HTR-8/SVneo (cell line): ENCODE data around the gene SLC32A1.

Experiments used
- DNase-seq: peaks from one replicate; pipeline ENCODE4 v3.0.0; 2011; ENCODE audit warnings: low spot score, mixed read lengths; ENCODE audit not compliant: insufficient read length
- FAIRE-seq: peaks from 2 replicates; lab custom pipeline; 2011; peaks lifted over from hg19 to GRCh38; lab: Jason Lieb, UNC

SLC32A1 gene, protein sequence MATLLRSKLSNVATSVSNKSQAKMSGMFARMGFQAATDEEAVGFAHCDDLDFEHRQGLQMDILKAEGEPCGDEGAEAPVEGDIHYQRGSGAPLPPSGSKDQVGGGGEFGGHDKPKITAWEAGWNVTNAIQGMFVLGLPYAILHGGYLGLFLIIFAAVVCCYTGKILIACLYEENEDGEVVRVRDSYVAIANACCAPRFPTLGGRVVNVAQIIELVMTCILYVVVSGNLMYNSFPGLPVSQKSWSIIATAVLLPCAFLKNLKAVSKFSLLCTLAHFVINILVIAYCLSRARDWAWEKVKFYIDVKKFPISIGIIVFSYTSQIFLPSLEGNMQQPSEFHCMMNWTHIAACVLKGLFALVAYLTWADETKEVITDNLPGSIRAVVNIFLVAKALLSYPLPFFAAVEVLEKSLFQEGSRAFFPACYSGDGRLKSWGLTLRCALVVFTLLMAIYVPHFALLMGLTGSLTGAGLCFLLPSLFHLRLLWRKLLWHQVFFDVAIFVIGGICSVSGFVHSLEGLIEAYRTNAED

DNA sequence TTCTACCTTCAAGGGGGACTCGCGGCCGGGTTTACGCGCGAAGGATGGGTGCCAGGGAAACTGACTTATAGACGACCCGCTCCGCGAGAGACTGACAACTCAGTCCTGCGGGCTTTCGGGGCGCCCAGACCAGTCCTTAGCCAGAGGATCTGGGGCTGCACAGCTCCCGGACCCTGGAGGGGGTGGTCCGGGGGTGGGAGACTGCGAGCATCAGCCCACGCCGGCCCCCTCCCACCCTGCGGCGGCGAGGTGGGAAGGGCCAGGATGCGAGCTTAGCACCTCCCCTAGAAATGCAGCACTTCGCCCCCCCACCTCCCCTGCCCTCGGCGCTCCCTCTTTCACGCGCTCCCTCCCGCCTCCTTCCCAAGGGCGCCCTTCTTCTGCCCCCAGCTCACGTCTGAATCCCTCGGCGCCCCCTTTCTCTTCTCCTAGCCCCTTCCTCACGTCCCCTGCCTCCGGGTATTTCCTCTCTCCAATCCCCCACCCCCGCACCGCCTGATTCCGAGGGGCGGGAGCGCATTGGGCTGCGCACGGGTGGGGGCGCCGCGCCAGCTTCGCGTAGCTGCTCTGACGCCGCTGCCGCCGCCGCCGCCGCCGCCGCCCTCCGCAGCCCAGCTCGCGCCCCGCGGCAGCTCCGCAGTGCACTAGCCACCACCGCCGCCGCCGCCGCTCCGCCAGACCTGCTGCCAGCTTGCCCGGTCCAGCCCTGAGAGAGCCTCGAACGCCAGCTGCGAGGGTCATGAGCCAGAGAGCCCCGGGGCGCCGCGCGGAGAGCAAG lies at the start of gene SLC32A1:
SLC32A1 (plus strand) TSS at position 639 of the 778 bp plus-strand sequence. CDS start 239 bp downstream, outside the sequence.
- no peak for FAIRE-seq
- no peak for DNase-seq

DNA sequence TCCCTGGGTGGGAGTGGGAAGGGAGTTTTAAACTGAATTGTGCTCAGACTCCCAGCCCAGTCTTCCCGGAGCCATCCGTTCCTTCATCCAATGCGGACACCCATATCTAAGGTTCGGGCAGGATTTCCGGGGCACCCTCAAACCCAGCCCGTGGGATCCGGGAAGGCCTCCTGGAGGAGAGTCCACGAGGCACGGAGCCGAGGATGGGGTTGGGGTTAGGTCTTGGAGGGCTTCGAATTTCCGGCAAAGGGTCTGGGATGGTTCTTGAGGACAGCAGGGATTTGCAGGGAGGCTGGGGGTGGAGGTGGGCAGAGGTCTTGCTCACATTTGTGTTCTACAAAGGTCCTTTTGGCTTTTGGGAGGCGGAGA lies 49.5 kb upstream of the SLC32A1 start:
- DNase-seq = no peak
- FAIRE-seq = peak; percentile 58

DNA sequence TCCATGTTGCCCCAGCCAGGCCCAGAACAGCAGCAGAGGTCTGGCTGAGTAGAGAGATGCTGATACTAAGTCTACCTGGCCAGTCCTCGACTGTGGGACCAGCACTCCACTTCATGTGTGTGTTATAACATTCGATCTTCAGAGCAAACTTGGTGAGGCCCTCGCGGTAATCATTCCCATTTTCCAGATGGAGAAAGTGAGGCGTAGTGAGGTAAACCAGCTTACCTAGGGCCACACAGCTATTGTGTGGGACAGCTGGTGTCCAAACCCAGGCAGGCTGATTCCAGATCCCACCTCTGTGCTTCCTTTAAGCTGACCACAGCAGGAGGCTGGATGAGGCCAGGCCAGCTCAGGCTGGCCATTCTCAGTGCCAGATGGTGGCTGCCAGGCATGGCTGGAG lies 47.7 kb upstream of the SLC32A1 start:
- FAIRE-seq (no peak), DNase-seq (no peak)

DNA sequence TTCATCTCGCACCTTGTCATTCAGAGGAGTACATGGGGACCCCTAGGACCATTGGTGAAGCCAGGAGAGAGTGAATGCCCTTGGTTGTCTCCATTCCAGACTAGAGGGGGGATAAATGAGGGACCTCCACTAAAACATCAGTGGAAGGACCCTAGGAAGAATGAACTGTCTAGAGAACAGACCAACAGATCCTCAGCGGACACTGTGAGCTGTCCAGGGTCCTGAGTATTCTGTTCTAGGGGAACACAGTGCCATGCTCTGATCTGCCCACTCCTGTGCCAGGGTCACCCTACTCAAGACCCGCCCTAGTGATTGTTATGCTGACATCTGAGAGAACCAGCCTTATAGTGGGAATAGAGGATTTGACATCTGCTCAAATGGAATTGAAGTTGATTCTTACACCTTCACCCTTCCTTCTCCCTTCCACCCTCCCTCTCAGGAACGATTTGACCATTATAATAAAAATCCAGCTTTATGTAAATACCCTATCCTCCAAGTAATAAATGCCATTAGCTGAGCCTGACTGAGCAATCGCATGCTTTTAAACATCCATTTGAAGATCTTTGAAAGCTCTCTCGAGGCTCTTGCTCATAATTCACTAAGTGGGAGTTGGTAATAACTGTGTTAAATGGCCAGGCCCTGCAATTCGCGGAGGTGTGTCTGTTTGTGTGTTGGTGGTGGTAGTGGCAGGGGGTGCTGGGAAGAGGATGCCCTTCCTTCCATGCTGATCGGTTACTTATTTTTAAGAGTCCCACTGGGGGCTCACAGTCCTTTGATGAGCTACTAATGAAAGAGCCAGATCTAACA lies 43.6 kb upstream of the SLC32A1 start:
- peak; percentile 72 for DNase-seq
- FAIRE-seq = peak; percentile 54

DNA sequence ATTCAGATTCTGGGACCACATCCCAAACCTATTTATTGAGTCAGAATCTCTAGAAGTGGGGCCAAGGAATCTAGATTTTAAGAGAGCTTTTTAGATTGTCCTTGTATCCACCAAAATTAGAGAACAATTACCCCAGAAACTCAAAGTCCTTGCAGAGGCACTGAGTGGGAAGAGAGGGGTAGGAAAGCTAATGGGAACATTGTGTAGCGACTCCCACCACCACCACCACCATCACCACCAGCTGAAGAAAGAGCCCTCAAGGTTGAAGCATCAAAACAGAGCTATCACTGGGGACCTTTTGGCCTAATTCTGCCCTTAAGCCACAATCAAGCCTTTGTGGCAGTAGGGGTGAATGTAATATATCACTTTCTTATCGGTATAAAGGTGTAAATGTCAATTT lies 39.0 kb upstream of the SLC32A1 start:
- FAIRE-seq (no peak), DNase-seq (no peak)

DNA sequence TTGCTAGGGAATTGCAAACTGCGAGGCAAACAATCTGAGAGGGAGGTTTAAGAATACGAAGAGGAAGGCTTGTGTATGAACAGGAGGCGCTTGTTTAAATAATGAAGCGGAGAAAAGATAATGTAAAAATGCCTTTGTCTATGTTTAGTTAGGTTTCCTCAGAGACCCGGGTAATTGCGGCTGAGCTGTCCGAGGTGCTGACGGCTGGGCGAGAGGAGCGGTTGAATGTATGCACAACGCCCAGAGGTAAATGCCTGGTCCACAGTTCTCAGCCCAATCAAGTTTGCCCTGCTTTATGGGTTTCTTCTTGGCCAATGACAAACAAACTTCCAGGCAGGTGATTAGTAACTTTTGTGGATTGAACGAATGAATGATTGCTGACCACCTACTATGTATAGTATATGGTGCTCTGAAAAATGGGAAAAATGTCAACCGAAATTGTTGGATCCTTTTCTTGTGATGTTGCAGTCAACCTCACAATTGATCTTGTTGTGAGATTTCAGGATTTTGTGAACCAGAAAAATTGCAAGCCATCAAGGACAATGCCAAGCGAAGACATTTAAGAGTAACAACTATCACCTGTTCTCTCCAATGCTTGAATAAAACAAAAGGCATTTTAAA lies 38.3 kb upstream of the SLC32A1 start:
- peak; percentile 31 for FAIRE-seq
- peak; percentile 73 for DNase-seq

DNA sequence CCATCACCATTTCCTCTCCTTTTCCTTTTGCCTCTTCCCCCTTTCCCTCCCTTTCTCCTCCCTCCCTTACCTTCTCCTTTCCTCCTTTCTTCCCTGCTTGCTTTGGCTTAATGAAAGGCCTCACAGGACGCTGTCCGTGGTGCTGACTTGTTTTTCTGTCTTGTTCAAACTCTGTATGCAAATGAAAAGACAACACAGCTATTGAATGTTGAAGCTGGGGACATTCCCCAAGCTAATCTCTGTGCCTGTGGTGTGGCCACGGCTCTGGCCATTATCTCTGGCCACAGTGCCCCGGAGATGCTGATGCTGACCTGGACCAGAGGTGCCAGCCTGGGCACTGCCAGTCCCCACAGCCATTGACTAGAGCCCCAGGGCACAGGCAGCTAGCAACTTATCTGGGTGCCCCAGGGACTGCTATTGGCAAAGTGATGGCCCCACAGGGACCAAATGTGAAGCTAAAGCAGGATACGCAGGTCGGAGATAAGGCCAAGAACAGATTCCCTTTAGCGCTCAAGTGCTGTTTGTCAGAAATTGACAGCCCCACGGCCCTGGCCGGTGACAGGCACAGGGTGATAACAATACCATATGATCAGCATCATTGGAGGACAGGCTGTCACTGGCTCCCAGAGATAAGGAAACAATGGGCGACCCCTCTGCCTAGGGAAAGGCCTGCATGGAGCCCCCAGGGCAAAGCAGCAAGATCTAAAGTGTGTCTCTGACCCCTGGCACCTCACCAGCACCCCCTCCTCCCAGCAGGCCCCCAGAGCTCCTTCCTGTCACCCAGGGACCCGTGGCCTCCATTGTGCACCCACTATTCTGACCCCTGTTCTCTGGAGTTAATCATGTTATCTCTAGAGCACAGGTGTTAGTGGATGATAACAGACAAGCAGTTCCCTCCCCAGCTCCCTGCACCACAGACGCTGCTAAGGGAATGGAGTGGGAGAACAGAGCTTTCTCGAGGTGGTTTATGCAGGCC lies 31.6 kb upstream of the SLC32A1 start:
- FAIRE-seq (peak; percentile 86), DNase-seq (peak; percentile 69)

DNA sequence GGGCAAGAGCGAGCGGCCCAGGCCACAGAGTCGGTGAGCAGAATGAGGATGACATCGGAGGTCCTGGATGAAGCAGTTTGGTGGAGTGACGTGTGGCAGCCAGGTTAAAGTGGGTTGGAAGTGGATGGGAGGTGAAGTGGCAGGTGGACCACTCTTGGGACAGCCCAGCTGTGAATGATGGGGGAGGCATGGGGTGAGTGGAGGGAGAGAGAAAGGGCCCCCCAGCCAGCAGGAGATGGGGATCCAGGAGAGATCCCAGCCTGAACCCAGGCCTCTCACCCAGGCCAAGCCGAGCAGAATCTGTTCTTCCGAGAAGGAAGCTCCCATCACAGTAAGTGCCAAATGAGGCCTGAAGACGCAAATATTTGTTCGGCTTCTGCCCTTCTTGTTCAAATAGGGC lies 27.0 kb upstream of the SLC32A1 start:
- DNase-seq = no peak
- no peak for FAIRE-seq

DNA sequence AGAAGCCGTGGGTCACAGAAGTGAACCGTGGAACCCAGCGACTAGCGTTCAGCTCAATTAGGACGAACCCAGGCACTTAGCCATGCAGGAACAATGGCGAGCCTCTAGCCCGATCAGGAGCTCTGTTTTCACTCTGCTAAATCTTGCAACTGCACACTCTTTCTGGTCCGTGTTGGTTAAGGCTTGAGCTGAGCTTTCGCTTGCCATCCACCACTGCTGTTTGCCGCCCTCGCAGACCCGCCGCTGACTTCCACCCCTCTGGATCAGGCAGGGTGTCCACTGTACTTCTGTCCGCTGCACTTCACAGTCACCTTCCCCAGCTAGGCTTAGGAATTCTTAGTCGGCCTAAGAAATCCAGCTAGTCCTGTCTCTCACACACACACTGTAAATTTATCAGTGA lies 25.7 kb upstream of the SLC32A1 start:
- FAIRE-seq = no peak

DNA sequence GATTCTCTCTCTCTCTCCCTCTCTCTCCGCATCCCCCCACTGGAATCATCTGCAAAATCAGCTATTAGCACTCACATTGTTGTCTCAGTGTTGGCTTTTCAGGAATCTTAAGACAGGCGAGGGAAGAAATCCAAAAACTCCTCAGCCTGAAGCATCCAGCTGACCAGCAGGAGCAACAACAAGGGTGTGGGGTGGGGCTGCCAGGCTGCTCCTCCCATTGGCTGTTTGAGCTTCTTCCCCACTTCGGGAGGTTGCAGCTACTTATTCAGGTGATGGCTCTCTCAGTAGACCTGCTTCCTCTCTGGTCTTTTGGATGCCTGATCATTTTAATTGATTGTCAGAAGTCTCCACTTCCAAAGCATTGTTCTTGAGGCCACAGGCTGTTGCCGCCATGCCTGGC lies 24.1 kb upstream of the SLC32A1 start:
- no peak for DNase-seq

More for the DNA sequence above, 25.7 kb upstream of the SLC32A1 start:
- no peak for DNase-seq

DNA sequence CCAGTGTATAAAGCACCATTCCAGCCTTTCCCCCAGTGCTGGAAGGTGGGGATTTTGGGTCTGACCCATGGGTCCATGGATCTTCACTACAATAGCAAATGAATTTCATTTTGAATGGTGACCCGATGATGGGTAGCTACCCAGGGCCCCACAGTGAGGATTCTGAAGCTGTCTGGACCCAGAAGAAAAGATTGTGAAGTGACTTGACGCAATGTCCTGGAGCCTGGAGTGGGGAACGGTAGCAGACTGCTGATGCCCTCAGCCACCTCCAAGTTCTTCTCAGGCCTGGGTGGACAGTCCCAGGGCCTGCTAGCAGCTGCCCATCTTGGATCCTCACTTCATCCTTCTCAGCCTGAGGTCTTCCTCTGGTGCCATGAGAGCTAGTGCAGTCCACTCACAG lies 23.4 kb upstream of the SLC32A1 start:
- DNase-seq (no peak), FAIRE-seq (no peak)

More for the DNA sequence above, 24.1 kb upstream of the SLC32A1 start:
- FAIRE-seq = no peak

DNA sequence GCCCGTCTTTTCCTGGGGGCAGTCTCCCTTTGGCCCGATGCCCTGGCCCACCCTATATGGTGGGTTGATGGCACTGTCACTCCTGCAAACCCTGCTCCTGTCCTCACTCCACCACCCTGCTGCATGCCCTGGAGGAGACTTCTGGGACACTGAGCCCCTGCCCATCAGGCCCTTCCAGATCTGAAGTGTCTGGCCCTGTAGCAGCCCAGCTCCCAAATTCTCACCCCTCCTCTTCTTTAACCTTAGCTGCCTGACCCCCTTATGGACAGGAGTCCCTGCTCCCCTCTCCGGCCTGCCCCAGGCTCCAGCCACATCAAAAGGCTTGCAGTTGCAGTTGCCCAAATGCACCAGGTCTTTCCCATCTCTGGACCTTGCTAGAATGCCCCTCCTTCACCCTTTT lies 20.8 kb upstream of the SLC32A1 start:
- DNase-seq = no peak
- no peak for FAIRE-seq

DNA sequence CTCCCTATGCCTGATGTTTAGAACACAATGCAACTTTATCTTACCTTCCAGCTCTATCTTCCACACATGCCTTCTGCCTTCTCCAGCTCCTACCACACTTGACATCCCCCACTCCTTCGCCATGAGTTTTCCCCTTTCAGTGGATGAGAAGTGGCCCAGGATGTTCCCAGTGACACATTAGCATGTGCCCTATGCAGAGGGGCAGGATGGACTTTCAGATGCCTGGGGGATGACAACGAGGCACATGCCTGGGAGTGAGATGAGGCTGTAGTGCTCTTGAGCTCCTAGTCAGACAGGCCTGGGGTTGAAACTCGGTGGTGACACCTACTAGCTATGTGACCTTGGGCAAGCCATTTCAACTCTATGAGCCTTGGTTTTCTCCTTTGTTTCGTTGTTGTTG lies 20.1 kb upstream of the SLC32A1 start:
- DNase-seq (no peak), FAIRE-seq (peak; percentile 80)

DNA sequence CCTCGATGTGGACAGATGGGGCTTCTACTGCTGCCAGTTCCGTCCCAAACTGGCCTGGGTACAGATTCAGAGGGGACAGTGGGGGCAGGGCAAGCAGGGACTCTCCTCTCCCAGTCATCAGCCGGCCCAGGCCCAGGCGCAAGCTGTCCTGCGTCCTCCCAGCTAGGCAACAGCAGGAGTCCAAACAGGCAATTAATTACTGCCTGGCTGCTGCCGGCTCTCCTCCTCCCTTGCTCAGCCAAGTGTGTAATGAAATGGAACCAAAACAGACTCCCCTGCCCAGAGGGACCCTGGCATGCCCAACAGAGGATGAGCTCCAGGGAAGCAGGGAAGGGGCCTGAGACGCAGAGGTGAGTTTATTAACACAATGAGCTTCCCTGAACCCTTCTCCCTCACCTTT lies 17.8 kb upstream of the SLC32A1 start:
- DNase-seq = no peak
- FAIRE-seq = no peak

DNA sequence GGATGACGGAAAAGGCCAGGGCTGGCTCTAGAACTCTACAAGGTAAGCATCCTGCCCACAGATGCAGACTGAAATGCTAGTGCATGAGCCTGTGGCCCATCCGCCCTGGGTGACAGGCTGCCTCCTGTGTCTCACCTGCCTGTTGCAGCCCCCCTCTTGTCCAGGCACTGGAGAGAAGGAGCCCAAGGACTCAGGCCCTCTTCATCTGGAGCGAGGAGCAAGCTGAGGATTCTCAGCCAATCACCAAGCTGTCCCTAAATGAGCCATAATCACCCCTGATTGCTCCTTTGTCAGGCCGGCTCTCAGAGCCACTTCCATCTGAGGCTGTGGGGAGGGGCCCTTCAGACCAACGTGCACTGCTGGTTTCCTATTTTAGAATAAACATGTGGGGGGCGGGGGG lies 10.0 kb upstream of the SLC32A1 start:
- FAIRE-seq = no peak

DNA sequence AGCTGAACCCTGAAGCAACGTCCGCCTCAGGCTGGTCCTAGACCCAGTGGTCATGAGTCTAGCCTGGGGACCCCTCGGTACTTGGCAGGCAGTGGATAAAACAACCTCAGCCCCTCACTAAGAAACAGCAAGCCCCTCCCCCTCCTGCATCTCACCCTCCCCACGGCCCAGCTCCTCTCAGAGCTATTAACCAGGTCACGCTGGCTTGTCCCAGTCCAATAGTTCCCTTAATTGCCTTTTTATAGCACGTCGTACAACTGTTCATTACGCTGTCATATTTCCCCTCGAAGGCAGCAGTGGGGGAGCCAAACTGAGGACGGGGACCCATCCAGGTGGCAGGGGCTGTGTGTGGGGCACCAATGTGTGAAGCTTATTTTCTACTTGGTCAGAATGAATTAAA lies 8.6 kb upstream of the SLC32A1 start:
- DNase-seq (no peak), FAIRE-seq (no peak)

More for the DNA sequence above, 10.0 kb upstream of the SLC32A1 start:
- no peak for DNase-seq

DNA sequence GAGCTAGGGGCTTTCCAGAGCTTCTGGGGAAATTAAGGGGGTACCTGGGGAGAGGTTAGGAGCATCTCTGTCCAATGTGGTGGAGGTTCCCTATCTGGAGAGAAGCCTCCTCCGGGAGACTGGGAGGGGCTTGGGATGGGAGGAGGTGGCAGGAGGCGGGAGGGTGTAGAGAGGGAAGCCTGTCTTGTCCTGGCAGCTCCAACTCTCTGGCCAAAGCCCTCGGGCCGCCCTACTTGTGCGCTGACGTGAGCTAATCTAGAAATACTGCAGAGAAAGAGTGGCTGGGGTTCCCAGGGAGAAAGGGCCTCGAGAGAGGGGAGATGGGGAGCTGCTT lies 1.6 kb upstream of the SLC32A1 start:
- DNase-seq (no peak), FAIRE-seq (no peak)

DNA sequence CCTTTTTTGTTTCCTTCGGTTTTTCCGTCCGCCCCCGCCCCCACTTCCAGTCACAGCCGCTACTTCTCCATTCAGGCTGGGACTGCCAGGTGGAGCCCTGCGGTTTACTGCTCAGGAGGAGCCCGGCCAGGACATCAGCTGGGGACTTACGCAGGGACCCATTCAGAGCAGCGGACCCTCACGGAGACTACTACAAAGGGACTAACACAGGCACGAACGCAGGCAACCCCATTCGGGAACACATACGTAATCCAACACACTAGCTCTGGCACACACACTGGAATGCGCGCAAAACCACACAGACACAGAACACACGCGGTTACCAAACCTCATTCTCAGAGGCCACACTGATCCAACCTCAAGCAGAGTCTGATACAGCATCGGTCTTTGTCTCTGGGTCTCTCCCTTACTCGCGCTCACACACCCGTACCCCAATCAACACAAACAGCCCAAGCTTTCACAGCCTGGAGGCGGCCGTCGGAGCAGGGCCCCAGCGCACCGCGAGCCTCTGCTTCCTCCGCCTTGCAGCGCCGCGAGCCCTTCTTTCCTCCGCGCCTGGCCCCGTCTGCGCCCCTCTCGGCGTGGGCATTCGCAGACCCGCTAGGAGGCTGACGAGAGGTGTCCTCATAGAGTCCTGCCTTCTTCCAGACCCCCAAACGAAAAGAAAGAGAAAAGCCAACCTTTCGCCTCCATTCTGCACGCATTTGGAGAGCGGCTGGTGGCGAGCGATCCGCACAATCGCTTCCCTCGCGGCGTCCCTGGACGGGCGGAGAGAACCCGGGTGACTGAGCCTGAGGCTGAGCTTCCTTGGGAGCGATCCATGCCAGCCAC lies 1.1 kb upstream of the SLC32A1 start:
- FAIRE-seq (peak; percentile 72), DNase-seq (no peak)
